ENCODE data around the gene SNX2.

DNA sequence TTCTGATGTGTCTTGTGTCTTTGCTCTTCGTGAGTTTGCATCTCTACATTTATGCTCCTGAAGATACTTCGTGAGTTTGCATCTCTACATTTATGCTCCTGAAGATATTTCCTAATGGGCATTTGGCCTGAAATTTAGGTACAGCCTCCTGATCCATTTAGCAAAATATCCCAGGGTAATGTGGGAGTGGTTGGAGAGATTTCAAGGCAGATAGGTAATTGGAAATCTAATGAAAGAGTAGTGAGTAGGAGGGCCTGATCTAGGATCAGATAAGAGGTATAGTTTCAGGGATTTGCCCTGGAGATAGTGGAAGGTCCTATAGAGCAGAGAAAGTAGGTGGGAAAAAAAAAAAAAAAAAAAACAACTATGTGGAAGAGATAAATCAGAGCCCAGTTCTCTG is 14.6 kb upstream of the SNX2 start:
- TF ChIP-seq POLR2A (IDR thresholded peaks at IDR 0.05) = no peak
- TF ChIP-seq, protein P1, sequence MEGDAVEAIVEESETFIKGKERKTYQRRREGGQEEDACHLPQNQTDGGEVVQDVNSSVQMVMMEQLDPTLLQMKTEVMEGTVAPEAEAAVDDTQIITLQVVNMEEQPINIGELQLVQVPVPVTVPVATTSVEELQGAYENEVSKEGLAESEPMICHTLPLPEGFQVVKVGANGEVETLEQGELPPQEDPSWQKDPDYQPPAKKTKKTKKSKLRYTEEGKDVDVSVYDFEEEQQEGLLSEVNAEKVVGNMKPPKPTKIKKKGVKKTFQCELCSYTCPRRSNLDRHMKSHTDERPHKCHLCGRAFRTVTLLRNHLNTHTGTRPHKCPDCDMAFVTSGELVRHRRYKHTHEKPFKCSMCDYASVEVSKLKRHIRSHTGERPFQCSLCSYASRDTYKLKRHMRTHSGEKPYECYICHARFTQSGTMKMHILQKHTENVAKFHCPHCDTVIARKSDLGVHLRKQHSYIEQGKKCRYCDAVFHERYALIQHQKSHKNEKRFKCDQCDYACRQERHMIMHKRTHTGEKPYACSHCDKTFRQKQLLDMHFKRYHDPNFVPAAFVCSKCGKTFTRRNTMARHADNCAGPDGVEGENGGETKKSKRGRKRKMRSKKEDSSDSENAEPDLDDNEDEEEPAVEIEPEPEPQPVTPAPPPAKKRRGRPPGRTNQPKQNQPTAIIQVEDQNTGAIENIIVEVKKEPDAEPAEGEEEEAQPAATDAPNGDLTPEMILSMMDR (IDR thresholded peaks at IDR 0.05) = no peak

All from vagina (tissue), 2 donors.